Smooth muscle cell (in vitro differentiated cells): ENCODE results near the gene JSRP1. TPM values are rescaled to one million over a fixed set of nuclear protein-coding genes. Genes with fewer than 3 reads are reported as not detected.
A peak's percentile ranks its signal among the peaks of the same experiment; 100 is the strongest.
"Not testable (repeated sequence)": the region's sequence is repeated elsewhere in the genome, so short reads cannot be mapped to it uniquely, and the experiment has no call there.

Source experiments
- DNase-seq: peaks from one replicate; lab custom pipeline; 2025; ENCODE audit not compliant: unreplicated experiment; lab: John Stamatoyannopoulos, UW
- H2AFZ ChIP-seq: fragments of 200-600 bp; sonication (generic); 2 replicates; pipeline ENCODE4 v1.6.0; 2016; ENCODE audit warnings: antibody characterized with exemption, low read depth, mild to moderate bottlenecking
- H3F3A ChIP-seq: fragments of 200-600 bp; sonication (generic); 2 replicates; pipeline ENCODE4 v1.6.0; 2017; ENCODE audit warnings: antibody characterized with exemption, low read depth
- H3K27ac ChIP-seq: fragments of 200-600 bp; sonication (generic); 2 replicates; pipeline ENCODE4 v1.5.1; 2016; ENCODE audit warnings: low read depth, mild to moderate bottlenecking
- H3K27me3 ChIP-seq: fragments of 200-600 bp; sonication (generic); 2 replicates; pipeline ENCODE4 v1.6.1; 2016; ENCODE audit warnings: low read depth, mild to moderate bottlenecking
- H3K36me3 ChIP-seq: fragments of 200-600 bp; sonication (generic); 2 replicates; pipeline ENCODE4 v1.5.1; 2016; ENCODE audit warnings: low read depth
- H3K4me1 ChIP-seq: fragments of 200-600 bp; sonication (generic); 2 replicates; pipeline ENCODE4 v1.5.1; 2016; ENCODE audit warnings: low read depth
- H3K4me2 ChIP-seq: fragments of 200-600 bp; sonication (generic); 2 replicates; pipeline ENCODE4 v1.6.0; 2016; ENCODE audit warnings: mild to moderate bottlenecking
- H3K4me3 ChIP-seq: fragments of 200-600 bp; sonication (generic); 2 replicates; pipeline ENCODE4 v1.5.1; 2016; ENCODE audit warnings: mild to moderate bottlenecking
- H3K79me2 ChIP-seq: fragments of 200-600 bp; sonication (generic); 2 replicates; pipeline ENCODE4 v1.6.0; 2016; ENCODE audit warnings: low read depth, mild to moderate bottlenecking
- H3K9ac ChIP-seq: fragments of 200-600 bp; sonication (generic); 2 replicates; pipeline ENCODE4 v1.6.0; 2016; ENCODE audit warnings: low read depth
- H3K9me3 ChIP-seq: fragments of 200-600 bp; sonication (generic); replicated peaks from 2 replicates; pipeline ENCODE4 v1.5.1; 2016; ENCODE audit warnings: low read depth
- H4K20me1 ChIP-seq: fragments of 200-600 bp; sonication (generic); 2 replicates; pipeline ENCODE4 v1.6.0; 2016; ENCODE audit warnings: low read depth
- CTCF ChIP-seq: fragments of 200-600 bp; sonication (generic); IDR thresholded peaks from 2 replicates; pipeline ENCODE4 v1.5.1; 2017; ENCODE audit warnings: borderline replicate concordance, mild to moderate bottlenecking, antibody characterized with exemption; ENCODE audit not compliant: insufficient read depth, poor library complexity, severe bottlenecking
- WGBS: methylation state at CpG from one replicate; pipeline ENCODE4 v1.1.7; 2016; ENCODE audit warnings: low lambda C conversion rate; 5-methylcytosine and 5-hydroxymethylcytosine counted together
- polyA plus RNA-seq: library from polyadenylated mRNA; unstranded; fragments of >200 nt; fragmentation: Nextera tagmentation; extraction: Ambion mirVana; gene quantifications from 2 replicates; pipeline ENCODE4 v1.2.1, GENCODE V29; 2016
- total RNA-seq: library from RNA; depleted of rRNA; stranded (reverse); fragments of >200 nt; gene quantifications from 2 replicates; pipeline ENCODE4 v1.2.3, GENCODE V29; 2014

The JSRP1 gene
- total and polyA plus RNA-seq, 2 experiments from 2014 or later = not detected

DNA sequence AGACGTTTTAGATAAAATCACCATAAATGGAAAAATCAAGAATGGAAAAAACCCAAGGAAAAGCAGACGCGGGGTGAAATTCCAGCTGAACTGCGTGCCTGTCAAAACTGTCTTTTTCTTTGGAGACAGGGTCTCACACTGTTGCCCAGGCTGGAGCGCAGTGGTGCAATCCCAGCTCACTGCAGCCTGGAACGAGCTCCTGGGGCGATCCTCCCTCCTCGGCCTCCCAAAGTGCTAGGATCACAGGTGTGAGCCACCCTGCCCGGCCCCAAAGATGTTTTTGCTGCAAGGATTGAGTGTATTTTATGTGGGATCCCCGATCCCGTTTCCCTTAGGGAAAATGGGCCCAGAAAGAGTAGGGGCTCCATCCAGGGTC is 26.6 kb upstream of the JSRP1 start:
- H3K4me2 ChIP-seq = peak overlapping the region; percentile 85
- peaks cover 44% of the 10 kb centered on the region for H4K20me1 ChIP-seq
- H3K27ac ChIP-seq = no peak overlapping the region
- no peaks in the 10 kb centered on the region for H3K79me2 ChIP-seq
- no peak overlapping the region for H2AFZ ChIP-seq
- H3K9ac ChIP-seq = no peak overlapping the region
- H3K4me3 ChIP-seq = peak overlapping the region; percentile 39
- H3K36me3 ChIP-seq = no peaks in the 10 kb centered on the region
- no peaks in the 10 kb centered on the region for H3K4me1 ChIP-seq
- no peaks in the 10 kb centered on the region for H3K9me3 ChIP-seq
- H3F3A ChIP-seq = no peaks in the 10 kb centered on the region
- DNase-seq = no peak
- TF ChIP-seq CTCF = no peak
- H3K27me3 ChIP-seq = peaks cover 14% of the 10 kb centered on the region
- WGBS = 68% methylated on average over 11 of the region's 11 CpGs

- Histone ChIP-seq H3K79me2 (no peaks in the 10 kb centered on the region), H3K4me1 (no peaks in the 10 kb centered on the region), H3K9me3 (no peaks in the 10 kb centered on the region), H4K20me1 (peaks cover 41% of the 10 kb centered on the region), H3K9ac (no peak within 1 kb of the TSS), H2AFZ (no peak within 1 kb of the TSS), H3K4me2 (peak within 1 kb of the TSS; percentile 85), H3K4me3 (peak within 1 kb of the TSS; percentile 39), H3K36me3 (no peaks in the 10 kb centered on the region), H3K27me3 (peaks cover 10% of the 10 kb centered on the region), H3K27ac (no peak within 1 kb of the TSS), H3F3A (no peaks in the 10 kb centered on the region)
- WGBS = 12% methylated on average over 33 of the region's 41 CpGs
- DNase-seq = peak; percentile 25
- TF ChIP-seq CTCF = no peak
These were observed 26.0 kb upstream of the JSRP1 start, which contains the start of gene PEAK3 for GRCh38 chr19:2282062-2282861. PEAK3 (minus strand) TSS chr19:2282175; CDS start chr19:2280931, 1,244 bp downstream.

DNA sequence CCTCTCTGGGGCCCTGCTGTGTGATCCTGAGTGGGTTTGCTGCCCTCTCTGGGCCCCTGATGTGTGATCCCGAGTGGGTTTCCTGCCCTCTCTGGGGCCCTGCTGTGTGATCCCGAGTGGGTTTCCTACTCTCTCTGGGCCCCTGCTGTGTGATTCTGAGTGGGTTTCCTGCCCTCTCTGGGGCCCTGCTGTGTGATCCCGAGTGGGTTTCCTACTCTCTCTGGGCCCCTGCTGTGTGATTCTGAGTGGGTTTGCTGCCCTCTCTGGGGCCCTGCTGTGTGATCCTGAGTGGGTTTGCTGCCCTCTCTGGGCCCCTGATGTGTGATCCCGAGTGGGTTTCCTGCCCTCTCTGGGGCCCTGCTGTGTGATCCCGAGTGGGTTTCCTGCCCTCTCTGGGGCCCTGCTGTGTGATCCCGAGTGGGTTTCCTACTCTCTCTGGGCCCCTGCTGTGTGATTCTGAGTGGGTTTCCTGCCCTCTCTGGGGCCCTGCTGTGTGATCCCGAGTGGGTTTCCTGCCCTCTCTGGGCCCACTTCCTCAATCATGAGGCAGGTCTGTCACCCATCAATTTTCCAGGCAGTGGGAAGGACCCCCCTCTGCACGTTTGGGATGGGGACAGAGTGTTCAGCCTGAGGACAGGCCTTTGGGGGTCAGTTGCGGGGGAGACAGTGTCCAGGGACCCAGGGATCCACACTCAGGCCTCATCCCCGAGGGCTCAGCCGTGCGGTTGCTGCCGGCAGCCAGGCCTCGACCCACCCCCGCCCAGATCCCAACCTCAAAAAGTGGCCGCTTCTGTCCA is 25.2 kb upstream of the JSRP1 start:
- H3K9ac ChIP-seq, H3K36me3 ChIP-seq, H3K9me3 ChIP-seq, DNase-seq, H3K27me3 ChIP-seq, H2AFZ ChIP-seq, H3K27ac ChIP-seq, H3F3A ChIP-seq, H3K4me1 ChIP-seq, H3K79me2 ChIP-seq: not testable (repeated sequence)
- 37% methylated on average over 11 of the region's 16 CpGs for WGBS
- Histone ChIP-seq H3K4me2 (peak overlapping the region; percentile 85), H4K20me1 (peaks cover 47% of the 10 kb centered on the region), H3K4me3 (peak overlapping the region; percentile 39)

DNA sequence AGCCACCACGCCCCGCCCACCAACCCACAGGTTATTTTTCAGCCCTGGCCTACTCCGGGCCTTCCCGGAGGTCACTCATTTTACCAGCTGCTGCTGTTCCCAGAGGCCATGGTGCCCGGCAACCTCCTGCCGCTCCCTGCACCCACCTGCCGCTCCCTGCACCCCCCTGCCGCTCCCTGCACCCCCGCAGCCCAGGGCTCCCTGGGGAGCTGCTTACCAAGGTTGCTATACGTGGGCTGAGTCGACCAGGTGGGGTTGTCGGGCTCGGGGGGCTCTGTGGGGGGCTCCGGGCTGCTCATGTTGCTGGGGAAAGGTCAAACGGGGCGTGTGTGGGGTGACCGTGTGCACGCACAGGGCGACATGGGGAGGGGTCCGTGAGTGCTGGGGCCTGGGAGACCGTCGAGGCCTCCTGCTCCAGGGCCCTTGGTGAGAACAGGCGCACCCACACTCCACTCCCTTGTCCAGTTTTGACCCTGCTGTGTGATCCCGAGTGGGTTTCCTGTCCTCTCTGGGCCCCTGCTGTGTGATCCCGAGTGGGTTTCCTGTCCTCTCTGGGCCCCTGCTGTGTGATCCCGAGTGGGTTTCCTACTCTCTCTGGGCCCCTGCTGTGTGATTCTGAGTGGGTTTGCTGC is 24.5 kb upstream of the JSRP1 start:
- TF ChIP-seq CTCF = no peak
- Histone ChIP-seq H4K20me1 (peaks cover 47% of the 10 kb centered on the region), H3K4me2 (no peak overlapping the region), H3K4me3 (no peak overlapping the region), H3F3A (no peaks in the 10 kb centered on the region), H3K27ac (no peak overlapping the region), H3K9ac (no peak overlapping the region), H3K9me3 (no peaks in the 10 kb centered on the region), H2AFZ (no peak overlapping the region), H3K79me2 (no peaks in the 10 kb centered on the region), H3K36me3 (no peaks in the 10 kb centered on the region), H3K27me3 (no peaks in the 10 kb centered on the region), H3K4me1 (no peaks in the 10 kb centered on the region)
- 88% methylated on average over 12 of the region's 26 CpGs for WGBS
- no peak for DNase-seq
